WTC11 (cell line): ENCODE data around the gene USP11.

Source experiments
- JUN ChIP-seq: sonication (generic); formaldehyde crosslinking; IDR thresholded peaks from 2 replicates; pipeline ENCODE4 v1.8.0; 2023; ENCODE audit warnings: mild to moderate bottlenecking, missing genetic modification reagents
- KAT7 ChIP-seq: sonication (generic); formaldehyde crosslinking; IDR thresholded peaks from 2 replicates; pipeline ENCODE4 v1.8.1; 2023; ENCODE audit warnings: missing genetic modification reagents, mild to moderate bottlenecking, borderline replicate concordance
- MYBL2 ChIP-seq: sonication (generic); formaldehyde crosslinking; IDR thresholded peaks from 2 replicates; pipeline ENCODE4 v1.8.1; 2023; ENCODE audit warnings: mild to moderate bottlenecking, moderate library complexity, missing genetic modification reagents
- NFYB ChIP-seq: sonication (generic); formaldehyde crosslinking; conservative IDR thresholded peaks from 2 replicates; pipeline ENCODE4 v1.8.0; 2022; ENCODE audit warnings: low read depth, missing genetic modification reagents
- SMAD3 ChIP-seq: sonication (generic); formaldehyde crosslinking; IDR thresholded peaks from 2 replicates; pipeline ENCODE4 v1.8.0; 2022; ENCODE audit warnings: missing genetic modification reagents, mild to moderate bottlenecking, borderline replicate concordance
- ZNF263 ChIP-seq: sonication (generic); formaldehyde crosslinking; IDR thresholded peaks from 2 replicates; pipeline ENCODE4 v1.8.1; 2022; ENCODE audit warnings: low read depth, mild to moderate bottlenecking, moderate library complexity, missing genetic modification reagents
- TF ChIP-seq, protein P1 (sequence below): fragments of 200-600 bp; IDR thresholded peaks from 2 replicates; pipeline ENCODE4 v1.8.0; 2022; ENCODE audit warnings: antibody characterized with exemption
- TF ChIP-seq, protein P2 (sequence below): sonication (generic); formaldehyde crosslinking; conservative IDR thresholded peaks from 2 replicates; pipeline ENCODE4 v1.8.1; 2023; ENCODE audit warnings: mild to moderate bottlenecking, low read depth, missing genetic modification reagents, moderate library complexity
- TF ChIP-seq, protein P3 (sequence below): sonication (generic); formaldehyde crosslinking; conservative IDR thresholded peaks from 2 replicates; pipeline ENCODE4 v1.8.1; 2022; ENCODE audit warnings: mild to moderate bottlenecking, missing genetic modification reagents
- TF ChIP-seq, protein P4 (sequence below): sonication (generic); formaldehyde crosslinking; IDR thresholded peaks from 2 replicates; pipeline ENCODE4 v1.8.1; 2023; ENCODE audit warnings: mild to moderate bottlenecking, missing genetic modification reagents
- TF ChIP-seq, protein P5 (sequence below): sonication (generic); formaldehyde crosslinking; IDR thresholded peaks from 2 replicates; pipeline ENCODE4 v1.8.1; 2022; ENCODE audit warnings: mild to moderate bottlenecking, moderate library complexity, missing genetic modification reagents
- TF ChIP-seq, protein P6 (sequence below): sonication (generic); formaldehyde crosslinking; IDR thresholded peaks from 2 replicates; pipeline ENCODE4 v1.8.1; 2023; ENCODE audit warnings: mild to moderate bottlenecking, missing genetic modification reagents, moderate library complexity
- TF ChIP-seq, protein P7 (sequence below): sonication (generic); formaldehyde crosslinking; IDR thresholded peaks from 2 replicates; pipeline ENCODE4 v1.8.0; 2023; ENCODE audit warnings: mild to moderate bottlenecking, missing genetic modification reagents
- TF ChIP-seq, protein P8 (sequence below): sonication (generic); formaldehyde crosslinking; IDR thresholded peaks from 2 replicates; pipeline ENCODE4 v1.8.1; 2022; ENCODE audit warnings: low read depth, mild to moderate bottlenecking, moderate library complexity, missing genetic modification reagents, borderline replicate concordance

DNA sequence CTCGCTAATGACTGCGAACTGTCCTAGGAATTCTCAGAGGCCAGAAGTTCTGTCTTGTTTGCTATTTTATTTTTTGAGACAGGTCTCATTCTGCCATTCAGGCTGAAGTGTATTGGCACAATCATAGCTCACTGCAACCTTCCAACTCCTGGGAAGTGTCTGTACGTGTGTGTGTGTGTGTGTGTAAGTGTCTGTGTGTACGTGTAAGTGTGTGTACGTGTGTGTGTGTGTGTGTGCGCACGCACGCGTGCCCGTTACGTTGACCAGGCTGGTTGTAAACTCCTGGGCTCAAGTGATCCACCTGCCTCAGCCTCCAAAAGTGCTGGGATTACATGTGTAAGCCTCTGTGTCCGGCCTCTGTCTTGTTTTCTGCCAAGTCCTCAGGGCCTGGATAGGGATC lies 24.7 kb upstream of the USP11 start:
- TF ChIP-seq, protein P1, sequence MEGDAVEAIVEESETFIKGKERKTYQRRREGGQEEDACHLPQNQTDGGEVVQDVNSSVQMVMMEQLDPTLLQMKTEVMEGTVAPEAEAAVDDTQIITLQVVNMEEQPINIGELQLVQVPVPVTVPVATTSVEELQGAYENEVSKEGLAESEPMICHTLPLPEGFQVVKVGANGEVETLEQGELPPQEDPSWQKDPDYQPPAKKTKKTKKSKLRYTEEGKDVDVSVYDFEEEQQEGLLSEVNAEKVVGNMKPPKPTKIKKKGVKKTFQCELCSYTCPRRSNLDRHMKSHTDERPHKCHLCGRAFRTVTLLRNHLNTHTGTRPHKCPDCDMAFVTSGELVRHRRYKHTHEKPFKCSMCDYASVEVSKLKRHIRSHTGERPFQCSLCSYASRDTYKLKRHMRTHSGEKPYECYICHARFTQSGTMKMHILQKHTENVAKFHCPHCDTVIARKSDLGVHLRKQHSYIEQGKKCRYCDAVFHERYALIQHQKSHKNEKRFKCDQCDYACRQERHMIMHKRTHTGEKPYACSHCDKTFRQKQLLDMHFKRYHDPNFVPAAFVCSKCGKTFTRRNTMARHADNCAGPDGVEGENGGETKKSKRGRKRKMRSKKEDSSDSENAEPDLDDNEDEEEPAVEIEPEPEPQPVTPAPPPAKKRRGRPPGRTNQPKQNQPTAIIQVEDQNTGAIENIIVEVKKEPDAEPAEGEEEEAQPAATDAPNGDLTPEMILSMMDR: no peak
- TF ChIP-seq, protein P2, sequence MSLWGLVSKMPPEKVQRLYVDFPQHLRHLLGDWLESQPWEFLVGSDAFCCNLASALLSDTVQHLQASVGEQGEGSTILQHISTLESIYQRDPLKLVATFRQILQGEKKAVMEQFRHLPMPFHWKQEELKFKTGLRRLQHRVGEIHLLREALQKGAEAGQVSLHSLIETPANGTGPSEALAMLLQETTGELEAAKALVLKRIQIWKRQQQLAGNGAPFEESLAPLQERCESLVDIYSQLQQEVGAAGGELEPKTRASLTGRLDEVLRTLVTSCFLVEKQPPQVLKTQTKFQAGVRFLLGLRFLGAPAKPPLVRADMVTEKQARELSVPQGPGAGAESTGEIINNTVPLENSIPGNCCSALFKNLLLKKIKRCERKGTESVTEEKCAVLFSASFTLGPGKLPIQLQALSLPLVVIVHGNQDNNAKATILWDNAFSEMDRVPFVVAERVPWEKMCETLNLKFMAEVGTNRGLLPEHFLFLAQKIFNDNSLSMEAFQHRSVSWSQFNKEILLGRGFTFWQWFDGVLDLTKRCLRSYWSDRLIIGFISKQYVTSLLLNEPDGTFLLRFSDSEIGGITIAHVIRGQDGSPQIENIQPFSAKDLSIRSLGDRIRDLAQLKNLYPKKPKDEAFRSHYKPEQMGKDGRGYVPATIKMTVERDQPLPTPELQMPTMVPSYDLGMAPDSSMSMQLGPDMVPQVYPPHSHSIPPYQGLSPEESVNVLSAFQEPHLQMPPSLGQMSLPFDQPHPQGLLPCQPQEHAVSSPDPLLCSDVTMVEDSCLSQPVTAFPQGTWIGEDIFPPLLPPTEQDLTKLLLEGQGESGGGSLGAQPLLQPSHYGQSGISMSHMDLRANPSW (CRISPR knock-in tag): no peak
- TF ChIP-seq SMAD3 (no peak), JUN (no peak), MYBL2 (no peak), ZNF263 (no peak), NFYB (no peak), KAT7 (CRISPR knock-in tag) (no peak)
- TF ChIP-seq, protein P3, sequence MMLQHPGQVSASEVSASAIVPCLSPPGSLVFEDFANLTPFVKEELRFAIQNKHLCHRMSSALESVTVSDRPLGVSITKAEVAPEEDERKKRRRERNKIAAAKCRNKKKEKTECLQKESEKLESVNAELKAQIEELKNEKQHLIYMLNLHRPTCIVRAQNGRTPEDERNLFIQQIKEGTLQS: no peak
- TF ChIP-seq, protein P4, sequence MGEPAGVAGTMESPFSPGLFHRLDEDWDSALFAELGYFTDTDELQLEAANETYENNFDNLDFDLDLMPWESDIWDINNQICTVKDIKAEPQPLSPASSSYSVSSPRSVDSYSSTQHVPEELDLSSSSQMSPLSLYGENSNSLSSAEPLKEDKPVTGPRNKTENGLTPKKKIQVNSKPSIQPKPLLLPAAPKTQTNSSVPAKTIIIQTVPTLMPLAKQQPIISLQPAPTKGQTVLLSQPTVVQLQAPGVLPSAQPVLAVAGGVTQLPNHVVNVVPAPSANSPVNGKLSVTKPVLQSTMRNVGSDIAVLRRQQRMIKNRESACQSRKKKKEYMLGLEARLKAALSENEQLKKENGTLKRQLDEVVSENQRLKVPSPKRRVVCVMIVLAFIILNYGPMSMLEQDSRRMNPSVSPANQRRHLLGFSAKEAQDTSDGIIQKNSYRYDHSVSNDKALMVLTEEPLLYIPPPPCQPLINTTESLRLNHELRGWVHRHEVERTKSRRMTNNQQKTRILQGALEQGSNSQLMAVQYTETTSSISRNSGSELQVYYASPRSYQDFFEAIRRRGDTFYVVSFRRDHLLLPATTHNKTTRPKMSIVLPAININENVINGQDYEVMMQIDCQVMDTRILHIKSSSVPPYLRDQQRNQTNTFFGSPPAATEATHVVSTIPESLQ (CRISPR knock-in tag): no peak
- TF ChIP-seq, protein P5, sequence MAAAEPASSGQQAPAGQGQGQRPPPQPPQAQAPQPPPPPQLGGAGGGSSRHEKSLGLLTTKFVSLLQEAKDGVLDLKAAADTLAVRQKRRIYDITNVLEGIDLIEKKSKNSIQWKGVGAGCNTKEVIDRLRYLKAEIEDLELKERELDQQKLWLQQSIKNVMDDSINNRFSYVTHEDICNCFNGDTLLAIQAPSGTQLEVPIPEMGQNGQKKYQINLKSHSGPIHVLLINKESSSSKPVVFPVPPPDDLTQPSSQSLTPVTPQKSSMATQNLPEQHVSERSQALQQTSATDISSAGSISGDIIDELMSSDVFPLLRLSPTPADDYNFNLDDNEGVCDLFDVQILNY: no peak
- TF ChIP-seq, protein P6, sequence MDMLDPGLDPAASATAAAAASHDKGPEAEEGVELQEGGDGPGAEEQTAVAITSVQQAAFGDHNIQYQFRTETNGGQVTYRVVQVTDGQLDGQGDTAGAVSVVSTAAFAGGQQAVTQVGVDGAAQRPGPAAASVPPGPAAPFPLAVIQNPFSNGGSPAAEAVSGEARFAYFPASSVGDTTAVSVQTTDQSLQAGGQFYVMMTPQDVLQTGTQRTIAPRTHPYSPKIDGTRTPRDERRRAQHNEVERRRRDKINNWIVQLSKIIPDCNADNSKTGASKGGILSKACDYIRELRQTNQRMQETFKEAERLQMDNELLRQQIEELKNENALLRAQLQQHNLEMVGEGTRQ (CRISPR knock-in tag): no peak
- TF ChIP-seq, protein P7, sequence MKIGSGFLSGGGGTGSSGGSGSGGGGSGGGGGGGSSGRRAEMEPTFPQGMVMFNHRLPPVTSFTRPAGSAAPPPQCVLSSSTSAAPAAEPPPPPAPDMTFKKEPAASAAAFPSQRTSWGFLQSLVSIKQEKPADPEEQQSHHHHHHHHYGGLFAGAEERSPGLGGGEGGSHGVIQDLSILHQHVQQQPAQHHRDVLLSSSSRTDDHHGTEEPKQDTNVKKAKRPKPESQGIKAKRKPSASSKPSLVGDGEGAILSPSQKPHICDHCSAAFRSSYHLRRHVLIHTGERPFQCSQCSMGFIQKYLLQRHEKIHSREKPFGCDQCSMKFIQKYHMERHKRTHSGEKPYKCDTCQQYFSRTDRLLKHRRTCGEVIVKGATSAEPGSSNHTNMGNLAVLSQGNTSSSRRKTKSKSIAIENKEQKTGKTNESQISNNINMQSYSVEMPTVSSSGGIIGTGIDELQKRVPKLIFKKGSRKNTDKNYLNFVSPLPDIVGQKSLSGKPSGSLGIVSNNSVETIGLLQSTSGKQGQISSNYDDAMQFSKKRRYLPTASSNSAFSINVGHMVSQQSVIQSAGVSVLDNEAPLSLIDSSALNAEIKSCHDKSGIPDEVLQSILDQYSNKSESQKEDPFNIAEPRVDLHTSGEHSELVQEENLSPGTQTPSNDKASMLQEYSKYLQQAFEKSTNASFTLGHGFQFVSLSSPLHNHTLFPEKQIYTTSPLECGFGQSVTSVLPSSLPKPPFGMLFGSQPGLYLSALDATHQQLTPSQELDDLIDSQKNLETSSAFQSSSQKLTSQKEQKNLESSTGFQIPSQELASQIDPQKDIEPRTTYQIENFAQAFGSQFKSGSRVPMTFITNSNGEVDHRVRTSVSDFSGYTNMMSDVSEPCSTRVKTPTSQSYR (CRISPR knock-in tag): no peak
- TF ChIP-seq, protein P8, sequence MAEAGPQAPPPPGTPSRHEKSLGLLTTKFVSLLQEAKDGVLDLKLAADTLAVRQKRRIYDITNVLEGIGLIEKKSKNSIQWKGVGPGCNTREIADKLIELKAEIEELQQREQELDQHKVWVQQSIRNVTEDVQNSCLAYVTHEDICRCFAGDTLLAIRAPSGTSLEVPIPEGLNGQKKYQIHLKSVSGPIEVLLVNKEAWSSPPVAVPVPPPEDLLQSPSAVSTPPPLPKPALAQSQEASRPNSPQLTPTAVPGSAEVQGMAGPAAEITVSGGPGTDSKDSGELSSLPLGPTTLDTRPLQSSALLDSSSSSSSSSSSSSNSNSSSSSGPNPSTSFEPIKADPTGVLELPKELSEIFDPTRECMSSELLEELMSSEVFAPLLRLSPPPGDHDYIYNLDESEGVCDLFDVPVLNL (CRISPR knock-in tag): no peak
